HepG2 (cell line): Measurements from ENCODE around the gene MBLAC2. TPM values are rescaled to one million over a fixed set of nuclear protein-coding genes. Genes with fewer than 3 reads are reported as not detected.

Experiments
- ARNT ChIP-seq: fragments of 450-650 bp; IDR thresholded peaks from 2 replicates; pipeline ENCODE4 v1.6.1; 2017
- BATF2 ChIP-seq: sonication (generic); formaldehyde crosslinking; IDR thresholded peaks from 2 replicates; pipeline ENCODE4 v1.8.0; 2022; ENCODE audit warnings: mild to moderate bottlenecking, missing genetic modification reagents, moderate library complexity
- HNF1B ChIP-seq: sonication (generic); formaldehyde crosslinking; IDR thresholded peaks from 2 replicates; pipeline ENCODE4 v1.5.1; 2020; ENCODE audit warnings: mild to moderate bottlenecking, moderate library complexity, missing genetic modification reagents
- IKZF4 ChIP-seq: sonication (generic); formaldehyde crosslinking; IDR thresholded peaks from 2 replicates; pipeline ENCODE4 v1.5.1; 2020; ENCODE audit warnings: borderline replicate concordance, mild to moderate bottlenecking, low read depth, missing genetic modification reagents; ENCODE audit errors: not compliant biosample characterization
- KDM5A ChIP-seq: fragments of 200-600 bp; sonication (generic); IDR thresholded peaks from 2 replicates; pipeline ENCODE4 v1.7.0; 2018; ENCODE audit warnings: antibody characterized with exemption, mild to moderate bottlenecking, low read length, borderline replicate concordance
- KLF13 ChIP-seq: sonication (generic); formaldehyde crosslinking; IDR thresholded peaks from 2 replicates; pipeline ENCODE4 v1.4.0; 2020; ENCODE audit warnings: mild to moderate bottlenecking, missing genetic modification reagents
- MED13 ChIP-seq: sonication (generic); formaldehyde crosslinking; IDR thresholded peaks from 2 replicates; pipeline ENCODE4 v1.5.0; 2020; ENCODE audit warnings: missing genetic modification reagents
- MIER3 ChIP-seq: IDR thresholded peaks from 2 replicates; pipeline ENCODE4 v1.6.1; 2016; ENCODE audit warnings: missing compliant biosample characterization, borderline replicate concordance
- SRSF1 ChIP-seq: fragments of 200-400 bp; formaldehyde crosslinking; optimal IDR thresholded peaks from 2 replicates; pipeline ENCODE3; 2017; ENCODE audit warnings: mild to moderate bottlenecking, low read depth, low read length, moderate library complexity
- SSRP1 ChIP-seq: IDR thresholded peaks from 2 replicates; pipeline ENCODE4 v1.6.1; 2016; ENCODE audit warnings: control low read depth
- STAT5B ChIP-seq: sonication (generic); formaldehyde crosslinking; IDR thresholded peaks from 2 replicates; pipeline ENCODE4 v1.4.0; 2020; ENCODE audit warnings: missing genetic modification reagents
- THYN1 ChIP-seq: sonication (generic); formaldehyde crosslinking; IDR thresholded peaks from 2 replicates; pipeline ENCODE4 v1.8.1; 2023; ENCODE audit warnings: low read depth, mild to moderate bottlenecking, moderate library complexity, missing genetic modification reagents, borderline replicate concordance
- YEATS2 ChIP-seq: sonication (generic); formaldehyde crosslinking; IDR thresholded peaks from 2 replicates; pipeline ENCODE4 v1.4.0; 2020; ENCODE audit warnings: missing genetic modification reagents, borderline replicate concordance
- ZMAT3 ChIP-seq: sonication (generic); formaldehyde crosslinking; conservative IDR thresholded peaks from 2 replicates; pipeline ENCODE4 v1.7.0; 2021; ENCODE audit warnings: missing genetic modification reagents
- ZNF180 ChIP-seq: sonication (generic); formaldehyde crosslinking; IDR thresholded peaks from 2 replicates; pipeline ENCODE4 v1.4.0; 2020; ENCODE audit warnings: low read depth, missing genetic modification reagents, borderline replicate concordance
- ZNF446 ChIP-seq: sonication (generic); formaldehyde crosslinking; IDR thresholded peaks from 2 replicates; pipeline ENCODE4 v1.5.0; 2020; ENCODE audit warnings: mild to moderate bottlenecking, missing genetic modification reagents
- ZNF660 ChIP-seq: sonication (generic); formaldehyde crosslinking; IDR thresholded peaks from 2 replicates; pipeline ENCODE4 v1.5.1; 2020; ENCODE audit warnings: mild to moderate bottlenecking, low read depth, missing genetic modification reagents, borderline replicate concordance
- polyA plus RNA-seq, 8 experiments: library from polyadenylated mRNA; depleted of rRNA in 3 of 8; stranded (reverse) in 7 of 8; unstranded in 1 of 8; fragments of >200 nt; fragmentation: Illumina TruSeq in 4 of 8; extraction: Trizol in 4 of 8; gene quantifications; 2 replicates each; pipeline versions ENCODE4 v1.2.1 to v1.2.3, GENCODE V29; 2011 to 2016; ENCODE audit warnings: low read depth in 4 of 8, missing spikeins in 1 of 8, mixed read lengths in 1 of 8; ENCODE audit not compliant: insufficient read depth in 1 of 8
- total RNA-seq, 5 experiments: library from RNA; depleted of rRNA; stranded (reverse); fragments of >200 nt; fragmentation: Illumina TruSeq; extraction: Trizol; gene quantifications; 2 replicates each; pipeline ENCODE4 v1.2.3, GENCODE V29; 2016; ENCODE audit warnings: low read depth in 1 of 5
- TF ChIP-seq, protein P1 (sequence below), 2 experiments: sonication (generic) in 1 of 2; formaldehyde crosslinking in 1 of 2; IDR thresholded peaks; 2 replicates each; pipeline versions ENCODE4 v1.6.1 to v1.9.0; 2014 to 2022; ENCODE audit warnings: antibody characterized with exemption in 1 of 2, borderline replicate concordance in 1 of 2, inconsistent platforms in 1 of 2, low read depth in 1 of 2, missing genetic modification reagents in 1 of 2
- TF ChIP-seq, protein P2 (sequence below): IDR thresholded peaks from 2 replicates; pipeline ENCODE4 v1.6.1; 2016; ENCODE audit warnings: missing biosample characterization, missing genetic modification reagents, low read depth

Gene MBLAC2
- total and polyA plus RNA-seq, 2 of the 13 experiments (the other 11 are each of a cell fraction or from before 2014, with no cell fraction given) = 2.9 to 4.1 TPM

DNA sequence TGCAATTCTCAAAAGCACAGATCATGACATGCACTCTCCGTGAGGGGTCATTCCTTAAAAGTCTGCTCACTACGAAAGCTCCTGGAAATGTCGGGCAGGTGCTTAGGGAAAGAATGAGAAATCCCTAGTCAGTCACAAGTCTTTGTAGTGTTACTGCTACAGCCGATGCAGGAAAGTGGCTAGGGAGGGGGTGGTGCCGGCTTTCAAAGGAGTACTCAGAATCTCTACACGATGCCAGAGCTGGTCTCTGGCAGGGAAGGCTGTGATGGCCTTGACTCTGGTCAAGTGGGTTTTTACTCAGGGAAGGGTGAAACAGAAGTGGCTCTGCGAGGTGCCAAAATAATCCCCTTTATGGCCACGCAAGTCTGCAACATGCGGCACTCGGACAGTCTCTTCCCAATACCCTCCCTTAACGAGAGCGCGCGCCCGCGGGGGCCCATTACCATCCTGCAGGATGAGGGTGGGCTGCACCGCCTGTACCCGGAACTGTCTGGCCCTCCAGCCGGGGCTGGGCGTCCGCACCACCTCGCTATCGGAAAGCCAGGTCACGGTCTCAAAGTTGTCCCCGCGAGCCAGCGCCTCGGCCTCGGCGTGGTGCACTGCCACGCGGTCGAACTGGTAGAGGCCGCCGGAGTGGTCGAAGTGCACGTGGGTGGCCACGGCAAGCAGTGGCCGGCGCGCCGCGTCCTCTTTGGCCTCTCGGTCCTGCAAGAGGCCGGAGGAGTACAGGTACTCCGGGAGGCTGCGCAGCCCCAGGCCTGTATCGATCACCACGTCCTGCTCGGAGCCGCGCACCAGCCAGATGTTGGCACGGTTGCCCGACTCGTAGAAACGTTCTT lies 956 bp downstream of the MBLAC2 start (continued):
- peak; percentile 71; the same call in 1 of the 2 replicates for TF ChIP-seq BATF2
- no peak for TF ChIP-seq KDM5A
- TF ChIP-seq MED13 = no peak
- TF ChIP-seq, protein P1, sequence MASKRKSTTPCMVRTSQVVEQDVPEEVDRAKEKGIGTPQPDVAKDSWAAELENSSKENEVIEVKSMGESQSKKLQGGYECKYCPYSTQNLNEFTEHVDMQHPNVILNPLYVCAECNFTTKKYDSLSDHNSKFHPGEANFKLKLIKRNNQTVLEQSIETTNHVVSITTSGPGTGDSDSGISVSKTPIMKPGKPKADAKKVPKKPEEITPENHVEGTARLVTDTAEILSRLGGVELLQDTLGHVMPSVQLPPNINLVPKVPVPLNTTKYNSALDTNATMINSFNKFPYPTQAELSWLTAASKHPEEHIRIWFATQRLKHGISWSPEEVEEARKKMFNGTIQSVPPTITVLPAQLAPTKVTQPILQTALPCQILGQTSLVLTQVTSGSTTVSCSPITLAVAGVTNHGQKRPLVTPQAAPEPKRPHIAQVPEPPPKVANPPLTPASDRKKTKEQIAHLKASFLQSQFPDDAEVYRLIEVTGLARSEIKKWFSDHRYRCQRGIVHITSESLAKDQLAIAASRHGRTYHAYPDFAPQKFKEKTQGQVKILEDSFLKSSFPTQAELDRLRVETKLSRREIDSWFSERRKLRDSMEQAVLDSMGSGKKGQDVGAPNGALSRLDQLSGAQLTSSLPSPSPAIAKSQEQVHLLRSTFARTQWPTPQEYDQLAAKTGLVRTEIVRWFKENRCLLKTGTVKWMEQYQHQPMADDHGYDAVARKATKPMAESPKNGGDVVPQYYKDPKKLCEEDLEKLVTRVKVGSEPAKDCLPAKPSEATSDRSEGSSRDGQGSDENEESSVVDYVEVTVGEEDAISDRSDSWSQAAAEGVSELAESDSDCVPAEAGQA (IDR thresholded peaks at IDR 0.05; ENCODE audit: low read depth) = no peak
- TF ChIP-seq, protein P1 (CRISPR knock-in tag; IDR thresholded peaks at IDR 0.05; ENCODE audit: borderline replicate concordance) = peak; percentile 59; the same call in 1 of the 2 replicates
- no peak for TF ChIP-seq YEATS2 (CRISPR knock-in tag)
- TF ChIP-seq ZMAT3 (CRISPR knock-in tag) = no peak
- TF ChIP-seq MIER3 = no peak
- no peak; the same call in none of the 2 replicates for TF ChIP-seq ZNF446 (CRISPR knock-in tag)
- TF ChIP-seq HNF1B = no peak
- TF ChIP-seq SSRP1 (CRISPR knock-in tag) = no peak
- no peak for TF ChIP-seq ZNF180 (CRISPR knock-in tag)
- no peak for TF ChIP-seq ZNF660 (CRISPR knock-in tag)
- TF ChIP-seq SRSF1 = no peak
- TF ChIP-seq KLF13 = peak; percentile 41; the same call in 1 of the 2 replicates
- TF ChIP-seq STAT5B = no peak
- no peak for TF ChIP-seq ARNT
- no peak for TF ChIP-seq THYN1 (CRISPR knock-in tag)
- no peak for TF ChIP-seq IKZF4 (CRISPR knock-in tag)
- TF ChIP-seq, protein P2, sequence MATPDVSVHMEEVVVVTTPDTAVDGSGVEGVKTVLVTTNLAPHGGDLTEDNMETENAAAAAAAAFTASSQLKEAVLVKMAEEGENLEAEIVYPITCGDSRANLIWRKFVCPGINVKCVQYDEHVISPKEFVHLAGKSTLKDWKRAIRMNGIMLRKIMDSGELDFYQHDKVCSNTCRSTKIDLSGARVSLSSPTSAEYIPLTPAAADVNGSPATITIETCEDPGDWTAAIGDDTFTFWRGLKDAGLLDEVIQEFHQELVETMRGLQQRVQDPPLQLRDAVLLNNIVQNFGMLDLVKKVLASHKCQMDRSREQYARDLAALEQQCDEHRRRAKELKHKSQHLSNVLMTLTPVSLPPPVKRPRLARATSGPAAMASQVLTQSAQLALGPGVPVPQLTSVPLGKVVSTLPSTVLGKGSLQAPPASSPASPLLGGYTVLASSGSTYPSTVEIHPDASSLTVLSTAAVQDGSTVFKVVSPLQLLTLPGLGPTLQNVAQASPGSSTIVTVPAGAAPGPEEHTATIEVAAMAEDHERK (CRISPR knock-in tag) = no peak
